Gastroesophageal sphincter (tissue), 4 donors: Measurements from ENCODE around the gene ADRA2C. TPM values are rescaled to one million over a fixed set of nuclear protein-coding genes. Genes with fewer than 3 reads are reported as not detected.

Source experiments
- ATAC-seq: fragments of 150-250 bp; one replicate; pipeline ENCODE4 v1.9.1; 2016; ENCODE audit warnings: mild to moderate bottlenecking, moderate library complexity
- H3K27ac ChIP-seq, 4 donors: fragments of 200-600 bp; sonication (generic) in 3 of 4; 1 replicate in 3 of 4; 2 replicates in 1 of 4; pipeline ENCODE4 v1.5.1; 2016 to 2019
- H3K27me3 ChIP-seq: fragments of 200-600 bp; sonication (generic); one replicate; pipeline ENCODE4 v1.5.1; 2019
- H3K36me3 ChIP-seq, 2 donors: fragments of 200-600 bp; sonication (generic); one replicate each; pipeline ENCODE4 v1.5.1; 2019; ENCODE audit warnings: control low read depth in 1 of 2
- H3K4me1 ChIP-seq, 3 donors: fragments of 200-600 bp; sonication (generic); 1 replicate in 2 of 3; 2 replicates in 1 of 3; pipeline ENCODE4 v1.5.1; 2016 to 2019; ENCODE audit warnings: control low read depth in 2 of 3
- H3K4me3 ChIP-seq, 2 donors: fragments of 200-600 bp; sonication (generic); one replicate each; pipeline ENCODE4 v1.5.1; 2019; ENCODE audit warnings: mild to moderate bottlenecking in 1 of 2, moderate library complexity in 1 of 2
- H3K9me3 ChIP-seq, 3 donors: fragments of 200-600 bp; sonication (generic); one replicate each; pipeline ENCODE4 v1.5.1; 2017 to 2019; ENCODE audit warnings: control low read depth in 2 of 3
- CTCF ChIP-seq, 4 experiments: fragments of 200-600 bp in 2 of 4; fragments of 450-650 bp in 2 of 4; sonication (generic) in 1 of 4; IDR thresholded peaks; one replicate each; pipeline ENCODE4 v1.5.1; 2017 to 2019; ENCODE audit warnings: antibody characterized with exemption in 4 of 4, mild to moderate bottlenecking in 2 of 4, moderate library complexity in 2 of 4
- EP300 ChIP-seq: sonication (generic); formaldehyde crosslinking; IDR thresholded peaks from one replicate; pipeline ENCODE4 v1.6.1; 2017; ENCODE audit warnings: antibody characterized with exemption, mild to moderate bottlenecking
- POLR2A ChIP-seq, 2 donors: fragments of 450-650 bp; IDR thresholded peaks; one replicate each; pipeline ENCODE4 v1.6.1; 2017; ENCODE audit warnings: antibody characterized with exemption in 2 of 2, mild to moderate bottlenecking in 2 of 2, moderate library complexity in 1 of 2
- POLR2AphosphoS5 ChIP-seq: sonication (generic); formaldehyde crosslinking; IDR thresholded peaks from one replicate; pipeline ENCODE4 v1.6.1; 2017; ENCODE audit warnings: antibody characterized with exemption
- WGBS, 2 donors: methylation state at CpG; one replicate each; pipeline ENCODE4 v1.1.5; 2018; ENCODE audit warnings: low coverage in 1 of 2; 5-methylcytosine and 5-hydroxymethylcytosine counted together
- total RNA-seq, 4 donors: library from RNA; depleted of rRNA; stranded (reverse); fragments of >200 nt; gene quantifications; one replicate each; pipeline ENCODE4 v1.1.0, GENCODE V29; 2016

ADRA2C gene
- total RNA-seq, 4 donors from 2014 or later = 1.2 to 26.5 (median 6.1) TPM

GRCh38 chr4:3801931-3802550 is 35.9 kb downstream of the ADRA2C start:
- Histone ChIP-seq H3K4me1 (no peaks in the 10 kb centered on the region), H3K9me3 (peaks cover 0 to 7% (median 0%) of the 10 kb centered on the region in 3 donors), H3K27me3 (peaks cover 86% of the 10 kb centered on the region), H3K27ac (no peak overlapping the region), H3K4me3 (no peak overlapping the region), H3K36me3 (no peaks in the 10 kb centered on the region)
- TF ChIP-seq POLR2AphosphoS5 (no peak), EP300 (no peak), POLR2A (IDR thresholded peaks at IDR 0.05) (no peak), CTCF (IDR thresholded peaks at IDR 0.05) (no peak)
- WGBS, 2 donors = 81 to 82% methylated on average over 3 to 7 of the region's 15 CpGs
- no peak for ATAC-seq

- Histone ChIP-seq H3K4me3 (no peak overlapping the region), H3K36me3 (no peaks in the 10 kb centered on the region), H3K27ac (no peak overlapping the region), H3K27me3 (peaks cover 81% of the 10 kb centered on the region), H3K9me3 (no peaks in the 10 kb centered on the region), H3K4me1 (no peaks in the 10 kb centered on the region)
- 23% methylated on average over 2 to 3 of the region's 13 CpGs for WGBS, 2 donors
- ATAC-seq = no peak
- TF ChIP-seq POLR2A (IDR thresholded peaks at IDR 0.05) (no peak), EP300 (no peak), POLR2AphosphoS5 (no peak), CTCF (IDR thresholded peaks at IDR 0.05) (no peak)
These were observed 36.6 kb downstream of the ADRA2C start for GRCh38 chr4:3802571-3803474.

GRCh38 chr4:3803475-3803847 is 37.3 kb downstream of the ADRA2C start:
- Histone ChIP-seq H3K4me3 (no peak overlapping the region), H3K4me1 (no peaks in the 10 kb centered on the region), H3K36me3 (no peaks in the 10 kb centered on the region), H3K27me3 (peaks cover 79% of the 10 kb centered on the region), H3K9me3 (no peaks in the 10 kb centered on the region), H3K27ac (no peak overlapping the region)
- TF ChIP-seq POLR2AphosphoS5 = no peak
- no peak for TF ChIP-seq POLR2A (IDR thresholded peaks at IDR 0.05)
- no peak for TF ChIP-seq CTCF (IDR thresholded peaks at IDR 0.05)
- TF ChIP-seq EP300 = no peak
- no CpG with 5 or more reads among the region's 18 CpGs for WGBS, 2 donors
- no peak for ATAC-seq

GRCh38 chr4:3803946-3804345 is 37.8 kb downstream of the ADRA2C start:
- WGBS, 2 donors = 81 to 85% methylated on average over 4 to 7 of the region's 8 CpGs
- no peak for ATAC-seq
- H3K4me3 ChIP-seq = no peak overlapping the region
- H3K9me3 ChIP-seq = no peaks in the 10 kb centered on the region
- H3K36me3 ChIP-seq = no peaks in the 10 kb centered on the region
- no peak overlapping the region for H3K27ac ChIP-seq
- peaks cover 79% of the 10 kb centered on the region for H3K27me3 ChIP-seq
- TF ChIP-seq CTCF (IDR thresholded peaks at IDR 0.05) (no peak), EP300 (no peak), POLR2A (IDR thresholded peaks at IDR 0.05) (no peak), POLR2AphosphoS5 (no peak)
- no peaks in the 10 kb centered on the region for H3K4me1 ChIP-seq

GRCh38 chr4:3805026-3805425 is 38.8 kb downstream of the ADRA2C start:
- no peak overlapping the region for H3K4me3 ChIP-seq
- no peaks in the 10 kb centered on the region for H3K4me1 ChIP-seq
- no peaks in the 10 kb centered on the region for H3K36me3 ChIP-seq
- TF ChIP-seq EP300 (no peak), POLR2AphosphoS5 (no peak), CTCF (IDR thresholded peaks at IDR 0.05) (no peak), POLR2A (IDR thresholded peaks at IDR 0.05) (no peak)
- no peaks in the 10 kb centered on the region for H3K9me3 ChIP-seq
- ATAC-seq = no peak
- peaks cover 83% of the 10 kb centered on the region for H3K27me3 ChIP-seq
- H3K27ac ChIP-seq = no peak overlapping the region
- 80 to 82% methylated on average over 1 to 6 of the region's 8 CpGs for WGBS, 2 donors
